ENCODE results near the gene GRIN2A. TPM values are rescaled to one million over a fixed set of nuclear protein-coding genes. Genes with fewer than 3 reads are reported as not detected.

GRIN2A gene
- total RNA-seq, 1 donor from 2014 or later = under 0.01 TPM

DNA sequence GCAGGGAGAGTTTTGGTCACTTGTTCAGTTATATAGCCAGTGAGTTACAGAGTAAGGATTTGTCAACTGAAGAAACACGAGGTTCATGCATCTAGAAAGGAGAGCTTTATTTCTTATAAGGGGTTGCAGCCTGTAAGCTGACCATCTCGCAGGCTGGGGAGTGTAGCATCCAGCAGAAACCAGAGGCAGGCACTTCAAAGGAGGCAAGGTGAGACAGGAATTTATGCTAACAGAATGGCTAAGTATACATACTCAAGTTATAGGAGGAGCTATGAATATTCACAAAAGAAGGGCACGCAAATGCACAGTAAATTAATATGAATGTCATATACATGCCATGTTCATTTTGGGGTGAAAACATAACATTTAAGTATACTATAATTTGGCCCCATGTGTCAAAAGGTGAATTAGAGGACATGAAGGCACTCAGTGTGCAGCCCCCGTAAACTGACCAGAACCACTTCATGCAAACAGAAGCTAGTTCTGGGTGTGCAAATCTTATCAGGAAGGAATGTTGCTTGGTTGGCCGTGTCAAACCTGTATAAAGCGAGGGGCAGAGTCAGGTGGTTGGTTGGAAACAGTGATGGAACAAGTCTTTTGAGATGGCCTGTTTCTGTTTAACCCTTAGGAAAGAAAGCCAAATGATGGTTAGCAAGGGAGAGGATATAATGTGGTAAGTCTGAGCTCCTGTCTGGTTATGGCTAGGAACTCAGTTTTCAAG, 97.0 kb downstream of the GRIN2A start:
- TF ChIP-seq CTCF (IDR thresholded peaks at IDR 0.05; ENCODE audit: insufficient read depth, low read length, poor library complexity, severe bottlenecking) = no peak
- no peaks in the 10 kb centered on the region for H3K36me3 ChIP-seq (ENCODE audit: control insufficient read depth, insufficient read depth, low read length)
- no peak overlapping the region for H3K4me3 ChIP-seq (ENCODE audit: low read depth, low read length)
- no peak for DNase-seq (ENCODE audit: low read depth)
- H3K27me3 ChIP-seq (ENCODE audit: control insufficient read depth, insufficient read depth, low read length) = no peaks in the 10 kb centered on the region

DNA sequence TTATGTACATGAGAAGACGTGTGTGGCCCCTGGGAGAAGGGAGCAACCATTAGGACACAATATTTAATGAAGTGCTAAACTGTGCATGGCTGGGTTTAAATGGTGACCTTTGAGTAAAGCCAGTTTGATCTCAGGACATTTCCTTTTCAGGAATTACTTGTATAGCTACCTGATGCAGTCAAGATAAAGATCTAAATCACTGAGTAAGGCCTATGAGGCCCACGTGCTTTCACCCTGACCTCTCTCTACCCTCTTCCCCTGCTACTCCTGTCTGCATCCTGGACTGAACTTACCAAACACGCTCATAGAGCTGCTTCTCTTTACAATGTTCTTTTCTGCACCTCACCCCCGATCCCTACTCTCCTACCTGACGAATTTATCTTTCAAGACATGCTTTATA, 98.9 kb downstream of the GRIN2A start:
- no peak for TF ChIP-seq CTCF (IDR thresholded peaks at IDR 0.05; ENCODE audit: insufficient read depth, low read length, poor library complexity, severe bottlenecking)
- DNase-seq (ENCODE audit: low read depth) = no peak
- H3K36me3 ChIP-seq (ENCODE audit: control insufficient read depth, insufficient read depth, low read length) = no peaks in the 10 kb centered on the region
- H3K4me3 ChIP-seq (ENCODE audit: low read depth, low read length) = no peak overlapping the region
- H3K27me3 ChIP-seq (ENCODE audit: control insufficient read depth, insufficient read depth, low read length) = no peaks in the 10 kb centered on the region

DNA sequence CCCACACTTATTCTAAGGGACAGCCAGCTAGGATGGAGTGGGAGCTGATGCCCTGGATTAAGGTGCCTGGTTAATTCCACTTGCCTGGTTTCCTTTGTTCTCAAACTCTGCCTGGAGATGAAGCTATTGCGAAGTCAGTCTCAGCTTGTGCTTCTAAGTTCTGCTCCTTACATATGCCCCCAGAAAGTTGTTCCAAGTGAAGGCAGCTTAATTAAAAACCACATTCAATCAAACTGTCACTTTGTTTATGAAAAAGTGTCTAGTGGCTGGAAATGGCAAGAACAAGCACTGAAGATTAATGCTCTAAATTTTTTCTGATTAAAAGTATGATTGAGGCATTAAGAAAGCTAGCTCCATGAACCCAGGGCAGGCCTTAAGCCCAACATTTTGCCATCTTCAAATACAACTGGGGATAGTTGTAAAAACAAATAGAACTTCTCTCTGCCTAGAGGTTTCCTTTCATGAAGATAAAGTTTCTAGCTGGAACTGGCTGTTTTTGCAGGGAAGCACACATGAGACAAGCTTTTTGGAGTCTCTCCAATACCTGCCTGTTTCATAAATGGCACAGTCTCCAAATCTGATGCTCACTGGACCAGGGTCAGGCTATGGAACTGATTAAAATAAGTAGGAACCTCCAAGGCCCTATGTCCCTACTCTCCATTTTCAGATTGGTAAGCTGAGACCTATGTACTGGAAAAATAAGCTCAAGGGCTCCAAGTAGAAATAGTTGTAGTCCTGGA, 100.9 kb downstream of the GRIN2A start:
- DNase-seq (ENCODE audit: low read depth) = no peak
- no peaks in the 10 kb centered on the region for H3K36me3 ChIP-seq (ENCODE audit: control insufficient read depth, insufficient read depth, low read length)
- H3K27me3 ChIP-seq (ENCODE audit: control insufficient read depth, insufficient read depth, low read length) = no peaks in the 10 kb centered on the region
- H3K4me3 ChIP-seq (ENCODE audit: low read depth, low read length) = no peak overlapping the region
- no peak for TF ChIP-seq CTCF (IDR thresholded peaks at IDR 0.05; ENCODE audit: insufficient read depth, low read length, poor library complexity, severe bottlenecking)

DNA sequence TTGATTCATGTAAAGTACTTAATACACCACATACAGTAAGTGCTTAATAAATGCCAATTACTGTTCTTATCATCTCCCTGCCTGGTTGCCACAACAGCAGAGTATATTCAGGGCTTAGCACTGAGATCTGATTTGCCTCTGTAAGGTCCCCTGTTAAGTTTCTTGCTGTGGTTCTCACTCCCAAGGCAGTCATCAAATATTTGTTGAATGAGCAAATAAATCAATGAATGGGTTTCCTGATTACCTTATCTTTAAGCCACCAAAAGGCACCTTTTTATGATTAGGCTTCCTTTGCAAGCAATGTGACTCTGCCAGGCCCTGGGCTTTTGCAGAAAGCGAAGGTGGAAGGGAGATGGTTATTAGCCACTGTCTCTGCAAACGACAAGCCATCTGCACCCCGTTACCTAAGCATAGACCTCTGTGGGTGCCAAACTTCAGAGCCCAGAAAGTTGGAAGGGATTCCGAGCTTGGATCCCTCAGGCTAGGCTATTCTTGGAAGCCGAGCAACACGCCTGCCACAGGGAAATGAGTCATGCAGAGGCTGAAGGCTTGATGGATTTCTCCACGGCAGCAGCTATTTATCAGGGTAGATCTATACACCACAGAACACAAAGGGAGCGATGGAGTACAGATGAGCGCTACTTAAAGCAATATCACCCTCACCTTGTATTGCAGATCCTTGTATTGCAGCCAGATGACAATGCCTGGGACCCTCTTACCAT, 102.0 kb downstream of the GRIN2A start:
- Histone ChIP-seq H3K36me3 (ENCODE audit: control insufficient read depth, insufficient read depth, low read length) (no peaks in the 10 kb centered on the region), H3K27me3 (ENCODE audit: control insufficient read depth, insufficient read depth, low read length) (no peaks in the 10 kb centered on the region), H3K4me3 (ENCODE audit: low read depth, low read length) (no peak overlapping the region)
- TF ChIP-seq CTCF (IDR thresholded peaks at IDR 0.05; ENCODE audit: insufficient read depth, low read length, poor library complexity, severe bottlenecking) = no peak
- DNase-seq (ENCODE audit: low read depth) = peak; percentile 58

GRCh38 chr16:10078541-10078949, 103.7 kb downstream of the GRIN2A start:
- H3K4me3 ChIP-seq (ENCODE audit: low read depth, low read length) = no peak overlapping the region
- DNase-seq (ENCODE audit: low read depth) = no peak
- peak; percentile 2 for TF ChIP-seq CTCF (IDR thresholded peaks at IDR 0.05; ENCODE audit: insufficient read depth, low read length, poor library complexity, severe bottlenecking)
- no peaks in the 10 kb centered on the region for H3K27me3 ChIP-seq (ENCODE audit: control insufficient read depth, insufficient read depth, low read length)
- H3K36me3 ChIP-seq (ENCODE audit: control insufficient read depth, insufficient read depth, low read length) = no peaks in the 10 kb centered on the region
